ENCODE results near the gene ERAP2. TPM values are rescaled to one million over a fixed set of nuclear protein-coding genes. Genes with fewer than 3 reads are reported as not detected.

Gene ERAP2
- total and polyA plus RNA-seq, 11 donors: 0.99 to 30.5 (median 7.0) TPM

DNA sequence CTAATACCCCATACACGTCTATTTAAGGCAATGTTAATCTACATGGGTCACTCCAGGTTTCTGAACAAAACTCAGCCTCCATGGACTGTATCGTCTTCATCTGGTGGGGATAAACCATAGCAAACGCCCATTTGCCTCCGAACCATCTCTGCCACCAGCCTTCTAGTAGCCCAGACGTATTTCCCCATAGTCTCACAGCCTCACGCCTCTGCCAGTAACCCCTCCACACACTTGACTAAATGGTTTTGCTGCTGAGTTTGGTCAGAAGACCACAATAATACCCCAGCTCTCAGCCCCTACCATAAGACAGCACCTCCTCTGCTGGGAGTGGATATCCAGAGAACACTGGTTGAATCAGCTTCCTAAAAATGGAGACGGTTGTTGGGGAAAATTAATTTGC is 8.7 kb downstream of the ERAP2 start:
- TF ChIP-seq POLR2A (IDR thresholded peaks at IDR 0.05): no peak
- TF ChIP-seq, protein P1, sequence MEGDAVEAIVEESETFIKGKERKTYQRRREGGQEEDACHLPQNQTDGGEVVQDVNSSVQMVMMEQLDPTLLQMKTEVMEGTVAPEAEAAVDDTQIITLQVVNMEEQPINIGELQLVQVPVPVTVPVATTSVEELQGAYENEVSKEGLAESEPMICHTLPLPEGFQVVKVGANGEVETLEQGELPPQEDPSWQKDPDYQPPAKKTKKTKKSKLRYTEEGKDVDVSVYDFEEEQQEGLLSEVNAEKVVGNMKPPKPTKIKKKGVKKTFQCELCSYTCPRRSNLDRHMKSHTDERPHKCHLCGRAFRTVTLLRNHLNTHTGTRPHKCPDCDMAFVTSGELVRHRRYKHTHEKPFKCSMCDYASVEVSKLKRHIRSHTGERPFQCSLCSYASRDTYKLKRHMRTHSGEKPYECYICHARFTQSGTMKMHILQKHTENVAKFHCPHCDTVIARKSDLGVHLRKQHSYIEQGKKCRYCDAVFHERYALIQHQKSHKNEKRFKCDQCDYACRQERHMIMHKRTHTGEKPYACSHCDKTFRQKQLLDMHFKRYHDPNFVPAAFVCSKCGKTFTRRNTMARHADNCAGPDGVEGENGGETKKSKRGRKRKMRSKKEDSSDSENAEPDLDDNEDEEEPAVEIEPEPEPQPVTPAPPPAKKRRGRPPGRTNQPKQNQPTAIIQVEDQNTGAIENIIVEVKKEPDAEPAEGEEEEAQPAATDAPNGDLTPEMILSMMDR (IDR thresholded peaks at IDR 0.05): no peak
- 91 to 95% (median 93%) methylated on average over 7 of the region's 7 CpGs for WGBS, 4 donors
- H3K4me1 ChIP-seq: peaks cover 0 to 54% (median 5%) of the 10 kb centered on the region in 12 donors
- ATAC-seq: no peak
- H3K27ac ChIP-seq: no peak overlapping the region
- H3K4me3 ChIP-seq: no peak overlapping the region
- H3K36me3 ChIP-seq: peaks cover 0 to 96% (median 56%) of the 10 kb centered on the region in 9 donors
- H3K9me3 ChIP-seq: no peaks in the 10 kb centered on the region
- H3K27me3 ChIP-seq: no peaks in the 10 kb centered on the region
- intact Hi-C loops (cut with DNase I): loop anchor here in 1 of 10 donors (10.0 kb wide), 1 partner anchor 110 kb away; no protein-coding TSS in a partner anchor
- no peak for DNase-seq

DNA sequence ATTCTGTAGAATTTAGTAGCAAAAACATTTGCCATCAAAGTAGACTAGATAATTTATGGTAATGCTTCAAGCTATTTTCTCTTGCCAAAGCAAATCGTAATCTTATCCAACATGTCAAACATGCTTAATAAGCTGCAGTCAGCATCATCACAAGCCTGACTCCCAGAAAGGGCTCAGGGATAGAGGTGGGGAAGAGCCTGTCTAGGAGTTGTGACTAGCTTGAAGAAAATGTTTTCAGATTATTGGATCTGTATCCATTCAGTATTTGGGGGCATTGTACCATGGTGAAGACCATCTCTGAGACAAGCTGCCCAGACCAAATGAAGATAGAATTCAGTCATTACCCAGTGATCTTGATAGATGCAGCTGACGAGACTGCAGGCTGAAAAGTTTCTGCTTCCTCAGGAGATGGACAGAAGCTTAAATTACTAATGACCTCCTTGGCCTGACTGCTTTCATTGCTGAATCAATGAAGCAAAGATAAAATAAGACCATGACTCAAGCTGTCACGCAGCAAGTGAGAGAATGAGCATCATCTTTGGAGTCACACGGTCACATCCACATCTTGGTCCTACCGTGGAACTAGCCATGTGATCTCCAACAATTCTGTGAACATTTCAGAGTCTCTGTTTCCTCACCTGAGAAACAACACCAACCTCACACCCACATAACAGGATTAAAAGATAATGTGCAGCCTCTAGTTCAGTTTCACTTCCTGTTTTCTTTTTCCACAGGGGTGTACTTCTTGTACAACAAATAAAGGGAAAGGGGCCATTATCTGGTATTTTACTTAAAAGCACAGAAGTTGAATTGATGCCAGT is 9.4 kb downstream of the ERAP2 start:
- Histone ChIP-seq H3K4me1 (peaks cover 0 to 47% (median 5%) of the 10 kb centered on the region in 12 donors), H3K36me3 (peaks cover 0 to 96% (median 56%) of the 10 kb centered on the region in 9 donors), H3K4me3 (no peak overlapping the region), H3K27ac (peak overlapping the region in 1 of 12 donors; percentile 24), H3K27me3 (no peaks in the 10 kb centered on the region), H3K9me3 (no peaks in the 10 kb centered on the region)
- TF ChIP-seq, protein P1 (IDR thresholded peaks at IDR 0.05): no peak
- TF ChIP-seq POLR2A (IDR thresholded peaks at IDR 0.05): no peak
- no peak for DNase-seq
- WGBS, 4 donors: 56 to 61% (median 58%) methylated on average over 5 of the region's 5 CpGs
- ATAC-seq: peak in 1 of 4 donors; percentile 32
- intact Hi-C loops (cut with DNase I): loop anchor here in 1 of 10 donors (10.0 kb wide), 1 partner anchor 109 kb away; no protein-coding TSS in a partner anchor

DNA sequence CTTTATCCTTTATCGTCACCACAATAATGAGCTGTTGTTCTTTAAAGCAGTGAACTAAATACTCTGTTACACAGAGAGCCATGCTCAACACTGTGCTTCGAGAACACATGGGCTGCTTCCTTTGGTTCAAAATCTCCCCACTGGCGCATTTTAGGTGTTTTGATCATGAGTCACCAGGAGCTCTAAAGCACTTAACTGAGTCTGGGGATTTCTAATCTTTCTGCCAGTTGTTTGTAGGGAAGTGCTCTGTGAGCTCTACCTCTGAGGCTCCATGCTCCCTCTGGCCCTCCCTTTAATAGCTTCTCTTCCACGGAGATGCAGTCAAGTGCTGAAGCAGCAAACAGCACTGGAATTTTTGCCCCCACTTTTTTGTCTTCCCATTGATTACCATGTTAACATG is 17.0 kb downstream of the ERAP2 start:
- H3K27me3 ChIP-seq: no peaks in the 10 kb centered on the region
- no peak for TF ChIP-seq POLR2A (IDR thresholded peaks at IDR 0.05)
- TF ChIP-seq, protein P1 (IDR thresholded peaks at IDR 0.05): no peak
- H3K36me3 ChIP-seq: peaks cover 0 to 100% (median 82%) of the 10 kb centered on the region in 9 donors
- no peak overlapping the region for H3K4me3 ChIP-seq
- no peak for DNase-seq
- no peaks in the 10 kb centered on the region for H3K9me3 ChIP-seq
- 66 to 80% (median 73%) methylated on average over 4 of the region's 4 CpGs for WGBS, 4 donors
- no peak overlapping the region for H3K27ac ChIP-seq
- H3K4me1 ChIP-seq: peaks cover 0 to 19% (median 0%) of the 10 kb centered on the region in 12 donors
- intact Hi-C loops (cut with DNase I): no loop called here
- peak in 1 of 4 donors; percentile 20 for ATAC-seq

DNA sequence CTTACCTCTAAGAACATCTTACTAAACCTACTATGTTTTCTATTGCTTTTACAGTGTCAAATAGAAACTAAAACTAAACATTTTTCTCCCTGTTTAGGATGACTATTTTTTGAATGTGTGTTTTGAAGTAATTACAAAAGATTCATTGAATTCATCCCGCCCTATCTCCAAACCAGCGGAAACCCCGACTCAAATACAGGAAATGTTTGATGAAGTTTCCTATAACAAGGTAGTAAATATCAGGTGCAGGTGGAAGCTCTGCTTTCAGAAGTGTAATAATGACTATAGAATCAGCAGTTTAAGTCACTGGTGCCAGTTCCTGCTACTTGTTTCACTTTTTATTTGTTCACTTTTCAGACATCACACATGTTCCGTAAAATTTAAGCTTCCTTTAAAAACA is 20.0 kb downstream of the ERAP2 start:
- 66 to 75% (median 74%) methylated on average over 4 of the region's 4 CpGs for WGBS, 4 donors
- Histone ChIP-seq H3K4me3 (peak overlapping the region in 2 of 12 donors; percentile 17 to 44), H3K9me3 (no peaks in the 10 kb centered on the region), H3K27ac (peak overlapping the region in 1 of 12 donors; percentile 88), H3K4me1 (peaks cover 0 to 19% (median 0%) of the 10 kb centered on the region in 12 donors), H3K27me3 (no peaks in the 10 kb centered on the region), H3K36me3 (peaks cover 0 to 100% (median 81%) of the 10 kb centered on the region in 9 donors)
- DNase-seq: no peak
- intact Hi-C loops (cut with DNase I): no loop called here
- ATAC-seq: no peak
- no peak for TF ChIP-seq POLR2A (IDR thresholded peaks at IDR 0.05)

Data from heart left ventricle (tissue), 16 donors.